Activated B cell treated with CpG ODN at 0.5 μM for 24 hours (primary cell): ENCODE results near the gene PLCB1. TPM values are rescaled to one million over a fixed set of nuclear protein-coding genes. Genes with fewer than 3 reads are reported as not detected.

ENCODE experiments used
- ATAC-seq: fragments of 200-7000 bp; cut with Tn5 transposase; one replicate; pipeline ENCODE4 v1.10.0; 2021; ENCODE audit warnings: low read depth, mild to moderate bottlenecking, moderate library complexity
- CTCF ChIA-PET: fragments of 350-600 bp; sonication (Branson Sonifier 250); formaldehyde crosslinking; loops from one replicate; lab custom pipeline; 2021; ENCODE audit warnings: antibody characterized with exemption; lab: Charles Lee
- POLR2A ChIA-PET: fragments of 350-600 bp; sonication (Branson Sonifier 250); formaldehyde crosslinking; loops from one replicate; lab custom pipeline; 2021; ENCODE audit warnings: antibody characterized with exemption; lab: Charles Lee
- DNase-seq: peaks from one replicate; pipeline ENCODE4 v3.0.0; 2022
- H3K27ac Mint-ChIP-seq: one replicate; pipeline ENCODE4 v1.8.0; 2020; ENCODE audit warnings: mixed read lengths
- H3K27me3 Mint-ChIP-seq: one replicate; pipeline ENCODE4 v1.8.0; 2021; ENCODE audit warnings: mixed read lengths
- H3K36me3 Mint-ChIP-seq: one replicate; pipeline ENCODE4 v1.8.0; 2021; ENCODE audit warnings: low read depth, mixed read lengths
- H3K4me1 Mint-ChIP-seq: one replicate; pipeline ENCODE4 v1.8.0; 2021; ENCODE audit warnings: mixed read lengths
- H3K4me3 Mint-ChIP-seq: one replicate; pipeline ENCODE4 v1.8.0; 2020; ENCODE audit warnings: mild to moderate bottlenecking, mixed read lengths
- H3K9me3 Mint-ChIP-seq: one replicate; pipeline ENCODE4 v1.8.0; 2020; ENCODE audit warnings: mixed read lengths
- CTCF ChIP-seq: fragments of 200-600 bp; IDR thresholded peaks from one replicate; pipeline ENCODE4 v1.8.0; 2022; ENCODE audit warnings: antibody characterized with exemption, mild to moderate bottlenecking
- intact Hi-C: fragments of 100-400 bp; cut with micrococcal nuclease; formaldehyde crosslinking; loops from one replicate; pipeline ENCODE4 v1.15.1; 2024
- total RNA-seq: library from RNA; stranded (reverse); gene quantifications from 2 replicates; pipeline ENCODE4 v1.2.3, GENCODE V29; 2022

Gene PLCB1
- total RNA-seq, 1 donor from 2014 or later, result 0.86 TPM

GRCh38 chr20:8228315-8228714 lies 96.2 kb downstream of the PLCB1 start:
- CTCF ChIA-PET, result no interaction called here
- Mint-ChIP-seq H3K27me3 (peaks cover 2% of the 10 kb centered on the region), H3K36me3 (no peaks in the 10 kb centered on the region), H3K27ac (no peak overlapping the region), H3K9me3 (no peaks in the 10 kb centered on the region), H3K4me3 (no peak overlapping the region), H3K4me1 (no peaks in the 10 kb centered on the region)
- POLR2A ChIA-PET, result no interaction called here
- intact Hi-C loops, result no loop called here
- no peak for ATAC-seq
- TF ChIP-seq CTCF, result no peak
- no peak for DNase-seq

GRCh38 chr20:8229090-8229489 lies 97.0 kb downstream of the PLCB1 start:
- ChIA-PET POLR2A (no interaction called here), CTCF (no interaction called here)
- no peak for ATAC-seq
- intact Hi-C loops, result no loop called here
- no peaks in the 10 kb centered on the region for H3K36me3 Mint-ChIP-seq
- H3K27ac Mint-ChIP-seq, result no peak overlapping the region
- H3K27me3 Mint-ChIP-seq, result peaks cover 2% of the 10 kb centered on the region
- H3K4me3 Mint-ChIP-seq, result no peak overlapping the region
- H3K4me1 Mint-ChIP-seq, result no peaks in the 10 kb centered on the region
- TF ChIP-seq CTCF, result no peak
- no peak for DNase-seq
- H3K9me3 Mint-ChIP-seq, result no peaks in the 10 kb centered on the region

- H3K27me3 Mint-ChIP-seq, result peaks cover 2% of the 10 kb centered on the region
- H3K27ac Mint-ChIP-seq, result no peak overlapping the region
- ChIA-PET CTCF (no interaction called here), POLR2A (no interaction called here)
- H3K4me1 Mint-ChIP-seq, result no peaks in the 10 kb centered on the region
- intact Hi-C loops, result no loop called here
- no peaks in the 10 kb centered on the region for H3K36me3 Mint-ChIP-seq
- H3K4me3 Mint-ChIP-seq, result no peak overlapping the region
- H3K9me3 Mint-ChIP-seq, result no peaks in the 10 kb centered on the region
- ATAC-seq (no peak), DNase-seq (no peak)
- TF ChIP-seq CTCF, result no peak
Measured at GRCh38 chr20:8231038-8231437, 99.0 kb downstream of the PLCB1 start.

GRCh38 chr20:8232332-8232731 lies 100.3 kb downstream of the PLCB1 start:
- CTCF ChIA-PET, result no interaction called here
- intact Hi-C loops, result no loop called here
- peaks cover 2% of the 10 kb centered on the region for H3K27me3 Mint-ChIP-seq
- no peaks in the 10 kb centered on the region for H3K9me3 Mint-ChIP-seq
- POLR2A ChIA-PET, result no interaction called here
- no peak overlapping the region for H3K4me3 Mint-ChIP-seq
- no peaks in the 10 kb centered on the region for H3K36me3 Mint-ChIP-seq
- H3K4me1 Mint-ChIP-seq, result no peaks in the 10 kb centered on the region
- TF ChIP-seq CTCF, result no peak
- DNase-seq, result no peak
- ATAC-seq, result no peak
- H3K27ac Mint-ChIP-seq, result no peak overlapping the region

GRCh38 chr20:8234580-8234979 lies 102.5 kb downstream of the PLCB1 start:
- intact Hi-C loops, result no loop called here
- Mint-ChIP-seq H3K36me3 (no peaks in the 10 kb centered on the region), H3K27me3 (no peaks in the 10 kb centered on the region), H3K9me3 (no peaks in the 10 kb centered on the region), H3K4me3 (no peak overlapping the region), H3K4me1 (no peaks in the 10 kb centered on the region), H3K27ac (no peak overlapping the region)
- no peak for ATAC-seq
- POLR2A ChIA-PET, result no interaction called here
- TF ChIP-seq CTCF, result no peak
- no peak for DNase-seq
- CTCF ChIA-PET, result no interaction called here
